Smooth muscle cell (in vitro differentiated cells): ENCODE results near the gene LITAF. TPM values are rescaled to one million over a fixed set of nuclear protein-coding genes. Genes with fewer than 3 reads are reported as not detected.
A peak's percentile ranks its signal among the peaks of the same experiment; 100 is the strongest.

Experiments
- DNase-seq: peaks from one replicate; lab custom pipeline; 2025; ENCODE audit not compliant: unreplicated experiment; lab: John Stamatoyannopoulos, UW
- H2AFZ ChIP-seq: fragments of 200-600 bp; sonication (generic); 2 replicates; pipeline ENCODE4 v1.6.0; 2016; ENCODE audit warnings: antibody characterized with exemption, low read depth, mild to moderate bottlenecking
- H3F3A ChIP-seq: fragments of 200-600 bp; sonication (generic); 2 replicates; pipeline ENCODE4 v1.6.0; 2017; ENCODE audit warnings: antibody characterized with exemption, low read depth
- H3K27ac ChIP-seq: fragments of 200-600 bp; sonication (generic); 2 replicates; pipeline ENCODE4 v1.5.1; 2016; ENCODE audit warnings: low read depth, mild to moderate bottlenecking
- H3K27me3 ChIP-seq: fragments of 200-600 bp; sonication (generic); 2 replicates; pipeline ENCODE4 v1.6.1; 2016; ENCODE audit warnings: low read depth, mild to moderate bottlenecking
- H3K36me3 ChIP-seq: fragments of 200-600 bp; sonication (generic); 2 replicates; pipeline ENCODE4 v1.5.1; 2016; ENCODE audit warnings: low read depth
- H3K4me1 ChIP-seq: fragments of 200-600 bp; sonication (generic); 2 replicates; pipeline ENCODE4 v1.5.1; 2016; ENCODE audit warnings: low read depth
- H3K4me2 ChIP-seq: fragments of 200-600 bp; sonication (generic); 2 replicates; pipeline ENCODE4 v1.6.0; 2016; ENCODE audit warnings: mild to moderate bottlenecking
- H3K4me3 ChIP-seq: fragments of 200-600 bp; sonication (generic); 2 replicates; pipeline ENCODE4 v1.5.1; 2016; ENCODE audit warnings: mild to moderate bottlenecking
- H3K79me2 ChIP-seq: fragments of 200-600 bp; sonication (generic); 2 replicates; pipeline ENCODE4 v1.6.0; 2016; ENCODE audit warnings: low read depth, mild to moderate bottlenecking
- H3K9ac ChIP-seq: fragments of 200-600 bp; sonication (generic); 2 replicates; pipeline ENCODE4 v1.6.0; 2016; ENCODE audit warnings: low read depth
- H3K9me3 ChIP-seq: fragments of 200-600 bp; sonication (generic); replicated peaks from 2 replicates; pipeline ENCODE4 v1.5.1; 2016; ENCODE audit warnings: low read depth
- H4K20me1 ChIP-seq: fragments of 200-600 bp; sonication (generic); 2 replicates; pipeline ENCODE4 v1.6.0; 2016; ENCODE audit warnings: low read depth
- CTCF ChIP-seq: fragments of 200-600 bp; sonication (generic); IDR thresholded peaks from 2 replicates; pipeline ENCODE4 v1.5.1; 2017; ENCODE audit warnings: borderline replicate concordance, mild to moderate bottlenecking, antibody characterized with exemption; ENCODE audit not compliant: insufficient read depth, poor library complexity, severe bottlenecking
- WGBS: methylation state at CpG from one replicate; pipeline ENCODE4 v1.1.7; 2016; ENCODE audit warnings: low lambda C conversion rate; 5-methylcytosine and 5-hydroxymethylcytosine counted together
- polyA plus RNA-seq: library from polyadenylated mRNA; unstranded; fragments of >200 nt; fragmentation: Nextera tagmentation; extraction: Ambion mirVana; gene quantifications from 2 replicates; pipeline ENCODE4 v1.2.1, GENCODE V29; 2016
- total RNA-seq: library from RNA; depleted of rRNA; stranded (reverse); fragments of >200 nt; gene quantifications from 2 replicates; pipeline ENCODE4 v1.2.3, GENCODE V29; 2014

LITAF gene
- total and polyA plus RNA-seq, 2 experiments from 2014 or later: 40.4 to 72.6 TPM

- no peak for TF ChIP-seq CTCF
- Histone ChIP-seq H3K4me3 (no peak overlapping the region), H3K9ac (no peak overlapping the region), H4K20me1 (no peaks in the 10 kb centered on the region), H3K4me2 (no peak overlapping the region), H2AFZ (no peak overlapping the region), H3K9me3 (no peaks in the 10 kb centered on the region), H3K27ac (no peak overlapping the region), H3K4me1 (peaks cover 16% of the 10 kb centered on the region), H3K27me3 (no peaks in the 10 kb centered on the region), H3K36me3 (no peaks in the 10 kb centered on the region), H3K79me2 (no peaks in the 10 kb centered on the region), H3F3A (peaks cover 4% of the 10 kb centered on the region)
- no peak for DNase-seq
- 90% methylated on average over 10 of the region's 10 CpGs for WGBS
These were observed 48.5 kb upstream of the LITAF start for GRCh38 chr16:11635113-11635652.

GRCh38 chr16:11634312-11634711, 47.6 kb upstream of the LITAF start:
- H2AFZ ChIP-seq: no peak overlapping the region
- H3K9me3 ChIP-seq: no peaks in the 10 kb centered on the region
- H3K4me3 ChIP-seq: no peak overlapping the region
- 91% methylated on average over 6 of the region's 6 CpGs for WGBS
- TF ChIP-seq CTCF: no peak
- peaks cover 21% of the 10 kb centered on the region for H3K4me1 ChIP-seq
- H3K79me2 ChIP-seq: no peaks in the 10 kb centered on the region
- no peaks in the 10 kb centered on the region for H3K36me3 ChIP-seq
- no peak overlapping the region for H3K27ac ChIP-seq
- no peaks in the 10 kb centered on the region for H3F3A ChIP-seq
- H4K20me1 ChIP-seq: no peaks in the 10 kb centered on the region
- no peaks in the 10 kb centered on the region for H3K27me3 ChIP-seq
- no peak overlapping the region for H3K4me2 ChIP-seq
- DNase-seq: no peak
- no peak overlapping the region for H3K9ac ChIP-seq

GRCh38 chr16:11633113-11633512, 46.4 kb upstream of the LITAF start:
- WGBS: 77% methylated on average over 3 of the region's 3 CpGs
- peaks cover 21% of the 10 kb centered on the region for H3K4me1 ChIP-seq
- no peaks in the 10 kb centered on the region for H4K20me1 ChIP-seq
- no peak for TF ChIP-seq CTCF
- H3K27me3 ChIP-seq: no peaks in the 10 kb centered on the region
- DNase-seq: no peak
- H3K27ac ChIP-seq: peak overlapping the region; percentile 81
- no peaks in the 10 kb centered on the region for H3F3A ChIP-seq
- no peak overlapping the region for H3K4me3 ChIP-seq
- no peaks in the 10 kb centered on the region for H3K79me2 ChIP-seq
- no peaks in the 10 kb centered on the region for H3K9me3 ChIP-seq
- H2AFZ ChIP-seq: no peak overlapping the region
- H3K36me3 ChIP-seq: no peaks in the 10 kb centered on the region
- peak overlapping the region; percentile 29 for H3K9ac ChIP-seq
- H3K4me2 ChIP-seq: peak overlapping the region; percentile 75

GRCh38 chr16:11632455-11632939, 45.8 kb upstream of the LITAF start:
- peak overlapping the region; percentile 81 for H3K27ac ChIP-seq
- peak overlapping the region; percentile 29 for H3K9ac ChIP-seq
- H4K20me1 ChIP-seq: no peaks in the 10 kb centered on the region
- H3K27me3 ChIP-seq: no peaks in the 10 kb centered on the region
- no peaks in the 10 kb centered on the region for H3F3A ChIP-seq
- 29% methylated on average over 15 of the region's 15 CpGs for WGBS
- no peak for TF ChIP-seq CTCF
- peaks cover 21% of the 10 kb centered on the region for H3K4me1 ChIP-seq
- no peak overlapping the region for H3K4me3 ChIP-seq
- no peaks in the 10 kb centered on the region for H3K9me3 ChIP-seq
- no peak overlapping the region for H2AFZ ChIP-seq
- H3K36me3 ChIP-seq: no peaks in the 10 kb centered on the region
- H3K79me2 ChIP-seq: no peaks in the 10 kb centered on the region
- peak overlapping the region; percentile 75 for H3K4me2 ChIP-seq
- peak; percentile 47 for DNase-seq
